HL-60 (cell line): ENCODE results near the gene DAPL1.

Experiments
- DNase-seq, 2 experiments: peaks; one replicate each; pipeline ENCODE4 v3.0.0-alpha.2; 2010 to 2020; ENCODE audit warnings: low read depth in 1 of 2, low spot score in 1 of 2
- H3K27ac ChIP-seq: fragments of 250-450 bp; sonication (Bioruptor Pico); replicated peaks from 2 replicates; pipeline ENCODE4 v1.5.1; 2020; ENCODE audit warnings: mild to moderate bottlenecking, moderate library complexity
- H3K27me3 ChIP-seq: fragments of 250-450 bp; sonication (Bioruptor Pico); 2 replicates; pipeline ENCODE4 v1.5.1; 2021; ENCODE audit warnings: mild to moderate bottlenecking, moderate library complexity; ENCODE audit not compliant: insufficient read depth, poor library complexity, severe bottlenecking
- H3K4me3 ChIP-seq: replicated peaks from 2 replicates; pipeline ENCODE4 v1.5.1; 2011; ENCODE audit warnings: mild to moderate bottlenecking, control low read depth, low read length; ENCODE audit not compliant: insufficient read depth
- CTCF ChIP-seq: IDR thresholded peaks from one replicate; pipeline ENCODE4 v1.5.1; 2011; ENCODE audit warnings: low read length, control low read depth, inconsistent platforms; ENCODE audit not compliant: insufficient read depth
- GABPA ChIP-seq: IDR thresholded peaks from 2 replicates; pipeline ENCODE4 v1.6.1; 2012; ENCODE audit warnings: low read depth
- POLR2AphosphoS5 ChIP-seq: IDR thresholded peaks from 2 replicates; pipeline ENCODE4 v1.6.1; 2012; ENCODE audit warnings: low read depth
- REST ChIP-seq: IDR thresholded peaks from 2 replicates; pipeline ENCODE4 v1.6.1; 2012; ENCODE audit warnings: low read depth; ENCODE audit not compliant: insufficient replicate concordance
- SPI1 ChIP-seq: IDR thresholded peaks from 2 replicates; pipeline ENCODE4 v1.6.1; 2012; ENCODE audit warnings: low read depth, mild to moderate bottlenecking, borderline replicate concordance

Gene DAPL1

GRCh38 chr2:158756976-158757375 is 38.1 kb upstream of the DAPL1 start:
- Histone ChIP-seq H3K27ac (no peak overlapping the region), H3K27me3 (no peaks in the 10 kb centered on the region), H3K4me3 (no peak overlapping the region)
- no peak for DNase-seq
- no peak for TF ChIP-seq REST
- TF ChIP-seq POLR2AphosphoS5, result no peak
- TF ChIP-seq GABPA, result no peak
- no peak for TF ChIP-seq SPI1
- no peak for TF ChIP-seq CTCF

- no peaks in the 10 kb centered on the region for H3K27me3 ChIP-seq
- DNase-seq, result no peak
- no peak overlapping the region for H3K27ac ChIP-seq
- TF ChIP-seq REST (no peak), GABPA (no peak), CTCF (no peak), SPI1 (no peak), POLR2AphosphoS5 (no peak)
- H3K4me3 ChIP-seq, result no peak overlapping the region
These were observed 34.2 kb upstream of the DAPL1 start for GRCh38 chr2:158760887-158761286.

GRCh38 chr2:158761621-158762020 is 33.5 kb upstream of the DAPL1 start:
- TF ChIP-seq REST (no peak), POLR2AphosphoS5 (no peak), SPI1 (no peak), CTCF (no peak), GABPA (no peak)
- peak in 1 of 2 experiments; percentile 33 for DNase-seq
- Histone ChIP-seq H3K4me3 (no peak overlapping the region), H3K27ac (peak overlapping the region; percentile 43), H3K27me3 (no peaks in the 10 kb centered on the region)
